IPS DF 4.7 (cell line): ENCODE results near the gene PGA3.
"Not testable (repeated sequence)": the region's sequence is repeated elsewhere in the genome, so short reads cannot be mapped to it uniquely, and the experiment has no call there.

Experiments used
- DNase-seq: peaks from one replicate; pipeline ENCODE4 v3.0.0-alpha.2; 2013; ENCODE audit warnings: low spot score; ENCODE audit errors: extremely low read depth

Gene PGA3

DNA sequence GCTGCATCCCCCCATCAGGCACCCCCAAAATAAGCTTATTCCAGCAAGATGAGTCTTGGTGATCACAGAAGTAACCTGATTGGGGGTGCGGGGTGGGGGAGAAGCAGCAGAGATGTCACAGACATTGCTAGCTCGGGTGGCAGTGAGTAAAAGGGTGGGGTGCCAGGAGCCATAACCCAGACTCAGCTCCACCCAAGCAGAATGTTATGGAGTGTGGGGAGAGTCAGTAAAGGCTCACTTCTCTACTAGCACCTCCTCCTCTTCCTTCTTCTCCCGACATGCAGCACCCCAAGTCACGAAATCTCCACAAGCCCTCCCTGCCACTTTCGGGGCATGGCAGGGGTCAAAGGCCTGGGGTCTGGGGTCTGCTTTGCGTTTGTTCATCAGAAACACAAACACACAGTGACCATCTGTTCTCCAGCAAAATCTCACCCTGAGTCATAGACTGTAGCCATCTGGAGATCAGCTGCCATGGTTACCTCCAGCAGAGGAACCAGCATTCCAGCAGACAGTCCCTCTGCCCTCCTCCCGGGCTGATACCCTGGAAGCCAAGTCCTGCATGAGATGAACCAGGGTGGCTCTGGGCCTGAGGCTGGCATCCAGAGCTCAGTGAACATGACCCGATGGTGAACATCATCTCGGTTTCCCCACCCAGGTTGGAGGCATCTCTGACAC is 4.5 kb downstream of the PGA3 start:
- not testable (repeated sequence) for DNase-seq

DNA sequence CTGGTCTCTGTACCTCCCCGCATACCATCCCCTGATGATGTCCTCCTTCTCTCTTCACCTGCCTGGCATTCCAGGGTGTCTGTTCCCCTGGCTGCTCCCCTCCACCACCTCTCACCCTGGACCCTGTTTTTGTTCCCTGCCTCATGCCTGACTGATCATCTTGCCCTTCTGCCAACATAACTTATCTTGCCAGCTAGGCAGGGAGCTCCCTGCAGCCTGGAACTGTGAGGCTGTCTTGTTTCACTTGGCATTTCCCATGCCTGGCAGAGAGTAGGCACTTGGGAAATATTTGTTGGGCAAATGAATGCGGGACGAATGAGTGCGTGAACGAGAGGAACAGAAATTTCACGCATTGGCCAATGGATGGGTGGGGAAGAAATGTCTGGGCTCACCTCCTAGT is 7.3 kb downstream of the PGA3 start:
- not testable (repeated sequence) for DNase-seq

GRCh38 chr11:61211327-61211952 is 8.1 kb downstream of the PGA3 start:
- not testable (repeated sequence) for DNase-seq

DNA sequence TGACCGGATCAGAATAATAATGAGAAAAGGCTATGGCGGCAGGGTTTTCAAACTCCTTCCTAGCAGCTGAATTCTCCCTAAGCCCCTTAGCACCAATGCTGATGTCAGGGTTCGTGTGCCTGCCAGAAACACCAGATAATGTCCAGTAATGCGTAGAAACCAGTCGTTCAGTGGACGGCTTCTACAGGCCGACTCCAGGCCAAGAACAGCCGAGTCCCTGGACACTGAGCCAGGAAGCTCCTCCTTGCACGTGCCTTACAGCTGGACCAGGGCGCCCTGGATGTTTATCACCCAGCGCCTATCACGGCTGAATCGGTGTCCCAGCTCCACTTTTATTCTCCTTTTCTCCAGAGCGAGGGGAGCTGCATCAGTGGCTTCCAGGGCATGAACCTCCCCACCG is 8.9 kb downstream of the PGA3 start:
- not testable (repeated sequence) for DNase-seq

- not testable (repeated sequence) for DNase-seq
Measured at GRCh38 chr11:61213711-61214324, 10.5 kb downstream of the PGA3 start.

DNA sequence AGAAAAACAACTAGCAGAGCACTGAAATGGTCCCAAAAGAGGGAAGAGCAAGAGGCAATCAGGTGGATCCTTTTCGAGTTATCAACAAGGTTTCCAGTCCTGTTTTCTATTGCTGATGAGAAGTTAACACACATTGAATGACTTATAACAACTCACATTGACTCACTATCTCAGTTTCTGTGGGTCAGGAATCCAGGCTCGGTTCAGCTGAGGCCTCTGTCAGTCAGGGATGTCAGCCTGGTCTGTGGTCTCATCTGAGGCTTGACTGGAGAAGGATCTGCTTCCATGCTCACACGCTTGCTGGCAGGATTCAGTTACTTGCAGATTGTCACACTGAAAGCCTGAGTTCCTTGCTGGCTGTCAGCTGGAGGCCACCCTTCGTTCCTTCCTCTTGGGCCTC is 15.0 kb downstream of the PGA3 start:
- not testable (repeated sequence) for DNase-seq

GRCh38 chr11:61219016-61219415 is 15.7 kb downstream of the PGA3 start:
- DNase-seq: not testable (repeated sequence)

DNA sequence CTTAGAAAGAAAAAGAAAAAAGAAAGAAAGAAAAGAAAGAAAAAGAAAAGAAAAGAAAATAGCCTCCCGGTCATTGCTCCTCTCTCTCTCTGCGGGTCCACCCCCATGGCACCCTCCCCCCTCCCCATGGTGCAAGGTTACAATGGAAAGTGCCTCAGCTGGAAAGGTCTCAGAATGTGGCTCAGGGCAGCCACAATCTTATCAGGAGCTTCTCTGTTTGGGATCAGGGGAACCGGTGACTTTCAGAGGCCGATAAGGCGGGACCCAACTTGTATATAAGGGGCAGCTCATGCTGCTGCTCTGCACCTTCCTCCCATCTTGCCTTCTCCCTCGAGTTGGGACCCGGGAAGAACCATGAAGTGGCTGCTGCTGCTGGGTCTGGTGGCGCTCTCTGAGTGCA is 18.7 kb downstream of the PGA3 start, which contains the start of gene PGA4:
TSS of gene PGA4 (plus strand) at position 301 of the 400 bp plus-strand sequence. CDS start at position 355, 54 bp downstream.
- DNase-seq: not testable (repeated sequence)

DNA sequence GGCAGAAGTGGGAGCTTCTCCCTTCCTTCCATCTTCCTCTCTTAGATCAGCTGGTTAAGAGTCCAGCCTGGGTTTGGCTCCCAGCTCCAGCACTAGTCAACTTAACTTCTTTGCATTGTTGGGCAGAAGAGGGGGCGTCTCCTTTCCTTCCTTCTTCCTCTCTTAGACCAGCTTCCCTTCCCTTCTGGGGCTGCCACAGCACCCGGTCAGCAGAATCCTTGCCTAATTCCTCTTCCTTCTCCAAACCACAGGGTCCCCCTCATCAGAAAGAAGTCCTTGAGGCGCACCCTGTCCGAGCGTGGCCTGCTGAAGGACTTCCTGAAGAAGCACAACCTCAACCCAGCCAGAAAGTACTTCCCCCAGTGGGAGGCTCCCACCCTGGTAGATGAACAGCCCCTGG is 19.4 kb downstream of the PGA3 start:
- not testable (repeated sequence) for DNase-seq

GRCh38 chr11:61226457-61227137 is 23.3 kb downstream of the PGA3 start:
- DNase-seq: not testable (repeated sequence)

DNA sequence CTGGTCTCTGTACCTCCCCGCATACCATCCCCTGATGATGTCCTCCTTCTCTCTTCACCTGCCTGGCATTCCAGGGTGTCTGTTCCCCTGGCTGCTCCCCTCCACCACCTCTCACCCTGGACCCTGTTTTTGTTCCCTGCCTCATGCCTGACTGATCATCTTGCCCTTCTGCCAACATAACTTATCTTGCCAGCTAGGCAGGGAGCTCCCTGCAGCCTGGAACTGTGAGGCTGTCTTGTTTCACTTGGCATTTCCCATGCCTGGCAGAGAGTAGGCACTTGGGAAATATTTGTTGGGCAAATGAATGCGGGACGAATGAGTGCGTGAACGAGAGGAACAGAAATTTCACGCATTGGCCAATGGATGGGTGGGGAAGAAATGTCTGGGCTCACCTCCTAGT is 26.1 kb downstream of the PGA3 start:
- not testable (repeated sequence) for DNase-seq

GRCh38 chr11:61231033-61231432 is 27.7 kb downstream of the PGA3 start:
- DNase-seq: not testable (repeated sequence)

- DNase-seq: not testable (repeated sequence)
Measured at GRCh38 chr11:61231585-61231984, 28.3 kb downstream of the PGA3 start.

DNA sequence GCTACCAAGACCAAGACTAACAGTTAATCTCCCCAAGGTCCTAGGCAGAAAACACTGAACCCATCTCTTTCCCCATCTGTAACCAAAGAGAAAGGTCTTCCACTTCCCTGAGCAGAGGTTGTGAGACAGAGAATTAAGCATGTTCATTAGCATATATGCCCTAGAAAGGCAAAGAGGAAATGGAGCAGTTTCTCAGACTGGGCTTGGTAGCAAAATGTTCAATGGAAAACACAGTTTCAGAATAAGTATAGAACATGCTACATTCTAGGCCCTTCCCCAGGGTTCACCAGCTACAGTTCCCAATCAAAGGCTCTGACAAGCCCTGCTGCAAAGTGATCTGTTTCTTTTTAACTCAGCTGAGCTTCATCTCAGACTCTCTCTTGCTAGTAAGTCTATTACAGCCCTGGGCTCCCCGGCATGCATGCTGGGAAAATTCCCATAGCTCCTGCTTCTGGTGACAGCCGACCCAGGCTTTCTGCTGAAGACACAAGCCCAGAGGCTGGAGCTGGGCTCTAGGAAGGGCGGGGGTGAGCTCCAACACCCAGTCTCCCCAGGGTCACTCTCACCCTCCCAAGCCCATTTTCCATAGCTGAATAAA is 29.3 kb downstream of the PGA3 start:
- not testable (repeated sequence) for DNase-seq

- DNase-seq: not testable (repeated sequence)
Measured at GRCh38 chr11:61237130-61237529, 33.8 kb downstream of the PGA3 start.

DNA sequence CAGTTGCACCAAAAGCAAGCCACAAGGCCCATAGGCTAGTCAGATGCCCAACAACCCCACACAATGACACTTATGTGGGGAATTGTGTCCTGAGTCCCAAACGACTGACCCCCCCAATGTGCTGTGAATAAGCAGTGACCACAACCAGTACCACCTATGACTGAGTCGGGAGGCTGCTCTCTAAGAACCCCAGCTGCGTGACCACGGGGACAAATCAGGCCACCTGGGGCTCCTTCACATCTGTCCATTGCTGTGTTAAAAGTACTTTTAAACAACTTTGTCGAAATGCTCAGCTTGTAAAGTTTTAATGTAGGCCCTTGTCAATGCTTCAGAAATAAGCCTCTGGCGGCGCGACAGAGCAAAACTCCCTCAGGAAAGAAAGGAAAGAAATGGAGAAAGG is 37.0 kb downstream of the PGA3 start:
- not testable (repeated sequence) for DNase-seq

DNA sequence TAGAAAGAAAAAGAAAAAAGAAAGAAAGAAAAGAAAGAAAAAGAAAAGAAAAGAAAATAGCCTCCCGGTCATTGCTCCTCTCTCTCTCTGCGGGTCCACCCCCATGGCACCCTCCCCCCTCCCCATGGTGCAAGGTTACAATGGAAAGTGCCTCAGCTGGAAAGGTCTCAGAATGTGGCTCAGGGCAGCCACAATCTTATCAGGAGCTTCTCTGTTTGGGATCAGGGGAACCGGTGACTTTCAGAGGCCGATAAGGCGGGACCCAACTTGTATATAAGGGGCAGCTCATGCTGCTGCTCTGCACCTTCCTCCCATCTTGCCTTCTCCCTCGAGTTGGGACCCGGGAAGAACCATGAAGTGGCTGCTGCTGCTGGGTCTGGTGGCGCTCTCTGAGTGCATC is 37.6 kb downstream of the PGA3 start, which contains the start of gene PGA5:
TSS of gene PGA5 (plus strand) at position 301 of the 400 bp plus-strand sequence. CDS start at position 353, 52 bp downstream.
- not testable (repeated sequence) for DNase-seq

DNA sequence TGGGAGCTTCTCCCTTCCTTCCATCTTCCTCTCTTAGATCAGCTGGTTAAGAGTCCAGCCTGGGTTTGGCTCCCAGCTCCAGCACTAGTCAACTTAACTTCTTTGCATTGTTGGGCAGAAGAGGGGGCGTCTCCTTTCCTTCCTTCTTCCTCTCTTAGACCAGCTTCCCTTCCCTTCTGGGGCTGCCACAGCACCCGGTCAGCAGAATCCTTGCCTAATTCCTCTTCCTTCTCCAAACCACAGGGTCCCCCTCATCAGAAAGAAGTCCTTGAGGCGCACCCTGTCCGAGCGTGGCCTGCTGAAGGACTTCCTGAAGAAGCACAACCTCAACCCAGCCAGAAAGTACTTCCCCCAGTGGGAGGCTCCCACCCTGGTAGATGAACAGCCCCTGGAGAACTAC is 38.2 kb downstream of the PGA3 start:
- not testable (repeated sequence) for DNase-seq

- not testable (repeated sequence) for DNase-seq
Measured at GRCh38 chr11:61245284-61245964, 42.1 kb downstream of the PGA3 start.

DNA sequence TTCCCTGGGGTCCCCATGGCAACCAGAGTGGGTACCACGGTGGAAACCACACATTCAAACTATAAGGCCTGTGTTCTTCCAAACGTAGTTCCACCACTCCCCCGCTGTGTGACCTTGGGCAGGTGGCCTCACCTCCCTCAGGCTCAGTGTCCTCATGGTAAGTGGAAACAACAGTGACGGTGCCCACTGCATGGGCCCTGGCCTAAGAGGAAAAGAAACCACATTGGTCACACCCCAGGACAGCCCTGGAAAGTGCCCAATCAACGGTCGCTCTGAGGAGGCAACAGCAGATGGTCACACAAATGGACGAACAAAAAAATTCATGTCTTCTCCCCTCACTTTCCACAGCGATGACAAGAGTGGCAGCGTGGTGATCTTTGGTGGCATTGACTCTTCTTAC is 44.8 kb downstream of the PGA3 start:
- not testable (repeated sequence) for DNase-seq

DNA sequence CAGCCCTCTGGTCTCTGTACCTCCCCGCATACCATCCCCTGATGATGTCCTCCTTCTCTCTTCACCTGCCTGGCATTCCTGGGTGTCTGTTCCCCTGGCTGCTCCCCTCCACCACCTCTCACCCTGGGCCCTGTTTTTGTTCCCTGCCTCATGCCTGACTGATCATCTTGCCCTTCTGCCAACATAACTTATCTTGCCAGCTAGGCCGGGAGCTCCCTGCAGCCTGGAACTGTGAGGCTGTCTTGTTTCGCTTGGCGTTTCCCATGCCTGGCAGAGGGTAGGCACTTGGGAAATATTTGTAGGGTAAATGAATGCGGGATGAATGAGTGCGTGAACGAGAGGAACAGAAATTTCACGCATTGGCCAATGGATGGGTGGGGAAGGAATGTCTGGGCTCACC is 45.9 kb downstream of the PGA3 start:
- DNase-seq: not testable (repeated sequence)
